ENCODE data around the gene THUMPD3.

The THUMPD3 gene

GRCh38 chr3:9430733-9431132 lies 67.9 kb downstream of the THUMPD3 start:
- H3K27me3 ChIP-seq (ENCODE audit: low read depth): no peaks in the 10 kb centered on the region
- in situ Hi-C loops (cut with MboI; ENCODE audit: low sequenced_read_pairs): loop anchor here (10.0 kb wide), 1 partner anchor 46 kb away; no protein-coding TSS in a partner anchor
- no peaks in the 10 kb centered on the region for H3K4me1 ChIP-seq
- no peak overlapping the region for H3K4me3 ChIP-seq
- no peak for DNase-seq (ENCODE audit: low spot score in 2 of 2)
- no peaks in the 10 kb centered on the region for H3K9me3 ChIP-seq
- peaks cover 95% of the 10 kb centered on the region for H3K36me3 ChIP-seq (replicated peaks)

GRCh38 chr3:9433627-9434521 lies 71.0 kb downstream of the THUMPD3 start:
- H3K27me3 ChIP-seq (ENCODE audit: low read depth): no peaks in the 10 kb centered on the region
- H3K36me3 ChIP-seq (replicated peaks): peaks cover 98% of the 10 kb centered on the region
- no peak for DNase-seq (ENCODE audit: low spot score in 2 of 2)
- in situ Hi-C loops (cut with MboI; ENCODE audit: low sequenced_read_pairs): loop anchor here (10.0 kb wide), 1 partner anchor 49 kb away; no protein-coding TSS in a partner anchor
- H3K4me3 ChIP-seq: no peak overlapping the region
- H3K9me3 ChIP-seq: no peaks in the 10 kb centered on the region
- H3K4me1 ChIP-seq: no peaks in the 10 kb centered on the region

- in situ Hi-C loops (cut with MboI; ENCODE audit: low sequenced_read_pairs): loop anchor here (10.0 kb wide), 1 partner anchor 51 kb away; no protein-coding TSS in a partner anchor
These were observed 72.5 kb downstream of the THUMPD3 start for GRCh38 chr3:9435316-9435715.

More at GRCh38 chr3:9435316-9435715, 72.5 kb downstream of the THUMPD3 start:
- Histone ChIP-seq H3K9me3 (no peaks in the 10 kb centered on the region), H3K36me3 (replicated peaks) (peaks cover 98% of the 10 kb centered on the region), H3K4me3 (no peak overlapping the region), H3K27me3 (ENCODE audit: low read depth) (no peaks in the 10 kb centered on the region), H3K4me1 (no peaks in the 10 kb centered on the region)
- no peak for DNase-seq (ENCODE audit: low spot score in 2 of 2)
